ENCODE results near the gene SMARCC1.

SMARCC1 gene

GRCh38 chr3:47692158-47692557 is 89.5 kb downstream of the SMARCC1 start:
- no peak for DNase-seq

GRCh38 chr3:47688488-47688887 is 93.2 kb downstream of the SMARCC1 start:
- no peak for DNase-seq

- no peak for DNase-seq
Observed at GRCh38 chr3:47685037-47685436, 96.7 kb downstream of the SMARCC1 start.

GRCh38 chr3:47681016-47681415 is 100.7 kb downstream of the SMARCC1 start:
- no peak for DNase-seq

- no peak for DNase-seq
Observed at GRCh38 chr3:47678446-47679338, 103.0 kb downstream of the SMARCC1 start.

- no peak for DNase-seq
Observed at GRCh38 chr3:47669026-47669749, 112.5 kb downstream of the SMARCC1 start.

GRCh38 chr3:47666118-47666517 is 115.6 kb downstream of the SMARCC1 start:
- no peak for DNase-seq

GRCh38 chr3:47664519-47664918 is 117.2 kb downstream of the SMARCC1 start:
- no peak for DNase-seq

- DNase-seq: no peak
Observed at GRCh38 chr3:47663630-47664240, 118.0 kb downstream of the SMARCC1 start.

GRCh38 chr3:47661121-47661752 is 120.5 kb downstream of the SMARCC1 start:
- DNase-seq: no peak

GRCh38 chr3:47658444-47658843 is 123.2 kb downstream of the SMARCC1 start:
- no peak for DNase-seq

GRCh38 chr3:47652142-47652541 is 129.6 kb downstream of the SMARCC1 start:
- no peak for DNase-seq

GRCh38 chr3:47650294-47650693 is 131.4 kb downstream of the SMARCC1 start:
- DNase-seq: no peak

GRCh38 chr3:47647550-47647949 is 134.1 kb downstream of the SMARCC1 start:
- no peak for DNase-seq

GRCh38 chr3:47646362-47646761 is 135.3 kb downstream of the SMARCC1 start:
- no peak for DNase-seq

- DNase-seq: no peak
Observed at GRCh38 chr3:47645551-47645950, 136.1 kb downstream of the SMARCC1 start.

GRCh38 chr3:47643092-47643491 is 138.6 kb downstream of the SMARCC1 start:
- no peak for DNase-seq

- DNase-seq: no peak
Observed at GRCh38 chr3:47641739-47642138, 140.0 kb downstream of the SMARCC1 start.

GRCh38 chr3:47636921-47637320 is 144.8 kb downstream of the SMARCC1 start:
- no peak for DNase-seq

- no peak for DNase-seq
Observed at GRCh38 chr3:47636225-47636624, 145.5 kb downstream of the SMARCC1 start.

- no peak for DNase-seq
Observed at GRCh38 chr3:47635536-47635935, 146.2 kb downstream of the SMARCC1 start.

- DNase-seq: no peak
Observed at GRCh38 chr3:47634996-47635395, 146.7 kb downstream of the SMARCC1 start.

- no peak for DNase-seq
Observed at GRCh38 chr3:47630810-47631209, 150.9 kb downstream of the SMARCC1 start.

All from GOT3 (cell line).